GM23338 (cell line): ENCODE results near the gene EDN2. TPM values are rescaled to one million over a fixed set of nuclear protein-coding genes. Genes with fewer than 3 reads are reported as not detected.

Source experiments
- ATAC-seq: fragments of 200-7000 bp; cut with Tn5 transposase; 3 replicates; pipeline ENCODE4 v1.9.1; 2020
- DNase-seq: peaks from one replicate; pipeline ENCODE4 v3.0.0-alpha.2; 2015; ENCODE audit warnings: low spot score
- H2AFZ ChIP-seq: fragments of 200-600 bp; sonication (generic); 2 replicates; pipeline ENCODE4 v1.8.0; 2016; ENCODE audit warnings: antibody characterized with exemption, mild to moderate bottlenecking, moderate library complexity
- H3F3A ChIP-seq: fragments of 200-600 bp; sonication (generic); replicated peaks from 2 replicates; pipeline ENCODE4 v1.8.0; 2017; ENCODE audit warnings: antibody characterized with exemption, mixed run types, low read depth
- H3K27ac ChIP-seq: fragments of 200-600 bp; sonication (generic); 2 replicates; pipeline ENCODE4 v1.6.1; 2016; ENCODE audit warnings: low read depth
- H3K27me3 ChIP-seq: fragments of 200-600 bp; sonication (generic); 2 replicates; pipeline ENCODE4 v1.8.0; 2016; ENCODE audit warnings: mild to moderate bottlenecking, mixed run types, moderate library complexity; ENCODE audit not compliant: insufficient read depth
- H3K36me3 ChIP-seq: fragments of 200-600 bp; sonication (generic); 2 replicates; pipeline ENCODE4 v1.8.0; 2016; ENCODE audit warnings: mild to moderate bottlenecking; ENCODE audit not compliant: insufficient read depth
- H3K4me1 ChIP-seq: fragments of 200-600 bp; sonication (generic); 2 replicates; pipeline ENCODE4 v1.8.0; 2016; ENCODE audit warnings: mild to moderate bottlenecking, moderate library complexity; ENCODE audit not compliant: insufficient read depth
- H3K4me2 ChIP-seq: fragments of 200-600 bp; sonication (generic); 2 replicates; pipeline ENCODE4 v1.7.1; 2017; ENCODE audit warnings: mixed run types
- H3K4me3 ChIP-seq: fragments of 200-600 bp; sonication (generic); 2 replicates; pipeline ENCODE4 v1.6.1; 2016; ENCODE audit warnings: mixed run types
- H3K79me2 ChIP-seq: fragments of 200-600 bp; sonication (generic); replicated peaks from 2 replicates; pipeline ENCODE4 v1.8.0; 2017; ENCODE audit warnings: mild to moderate bottlenecking; ENCODE audit not compliant: insufficient read depth
- H3K9me2 ChIP-seq: fragments of 200-600 bp; sonication (generic); 2 replicates; pipeline ENCODE4 v1.8.0; 2017; ENCODE audit not compliant: insufficient read depth
- H4K20me1 ChIP-seq: fragments of 200-600 bp; sonication (generic); replicated peaks from 2 replicates; pipeline ENCODE4 v1.8.0; 2017; ENCODE audit warnings: mild to moderate bottlenecking; ENCODE audit not compliant: insufficient read depth
- H3K27ac Mint-ChIP-seq: 2 replicates; pipeline ENCODE4 v1.8.0; 2020; ENCODE audit warnings: inconsistent platforms, mild to moderate bottlenecking, moderate library complexity, mixed read lengths
- H3K27me3 Mint-ChIP-seq: 3 replicates; pipeline ENCODE4 v1.8.0; 2022; ENCODE audit warnings: low read depth, mild to moderate bottlenecking, moderate library complexity, mixed read lengths, inconsistent platforms; ENCODE audit not compliant: insufficient read depth, poor library complexity
- H3K36me3 Mint-ChIP-seq: 3 replicates; pipeline ENCODE4 v1.8.0; 2021; ENCODE audit warnings: low read depth, mild to moderate bottlenecking, inconsistent platforms, moderate library complexity, mixed read lengths
- H3K4me1 Mint-ChIP-seq: 3 replicates; pipeline ENCODE4 v1.8.0; 2020; ENCODE audit warnings: mild to moderate bottlenecking, inconsistent platforms, mixed read lengths
- H3K4me3 Mint-ChIP-seq: 3 replicates; pipeline ENCODE4 v1.8.0; 2021; ENCODE audit warnings: moderate library complexity, mild to moderate bottlenecking, inconsistent platforms, mixed read lengths
- H3K9me3 Mint-ChIP-seq: 3 replicates; pipeline ENCODE4 v1.8.0; 2020; ENCODE audit warnings: moderate library complexity, mild to moderate bottlenecking, inconsistent platforms, mixed read lengths
- CREB1 ChIP-seq: fragments of 250-450 bp; sonication (Bioruptor Pico); IDR thresholded peaks from 2 replicates; pipeline ENCODE4 v1.5.0; 2020; ENCODE audit warnings: low read depth, mild to moderate bottlenecking, moderate library complexity
- CTCF ChIP-seq, 2 experiments: fragments of 200-600 bp in 1 of 2; sonication (generic) in 1 of 2; conservative IDR thresholded peaks; 2 replicates each; pipeline versions ENCODE4 v1.5.1 to v1.6.1; 2016 to 2017; ENCODE audit warnings: antibody characterized with exemption in 2 of 2, low read depth in 2 of 2, mild to moderate bottlenecking in 2 of 2, moderate library complexity in 1 of 2
- ETS1 ChIP-seq: IDR thresholded peaks from 2 replicates; pipeline ENCODE4 v1.6.1; 2016; ENCODE audit warnings: antibody characterized with exemption
- EZH2 ChIP-seq: fragments of 200-600 bp; sonication (generic); IDR thresholded peaks from one replicate; pipeline ENCODE4 v1.8.0; 2017; ENCODE audit warnings: antibody characterized with exemption, mild to moderate bottlenecking, low read depth; ENCODE audit not compliant: unreplicated experiment
- EZH2phosphoT487 ChIP-seq: fragments of 200-600 bp; sonication (generic); IDR thresholded peaks from one replicate; pipeline ENCODE4 v1.8.1; 2018; ENCODE audit warnings: antibody characterized with exemption; ENCODE audit not compliant: unreplicated experiment
- JUNB ChIP-seq: IDR thresholded peaks from one replicate; pipeline ENCODE4 v1.6.1; 2016; ENCODE audit warnings: antibody characterized with exemption; ENCODE audit not compliant: unreplicated experiment
- NANOG ChIP-seq: IDR thresholded peaks from 2 replicates; pipeline ENCODE4 v1.6.1; 2016; ENCODE audit warnings: antibody characterized with exemption, borderline replicate concordance
- POLR2AphosphoS5 ChIP-seq: IDR thresholded peaks from 2 replicates; pipeline ENCODE4 v1.6.1; 2016; ENCODE audit warnings: antibody characterized with exemption, low read depth
- STAT1 ChIP-seq: IDR thresholded peaks from one replicate; pipeline ENCODE4 v1.6.1; 2016; ENCODE audit warnings: antibody characterized with exemption; ENCODE audit not compliant: unreplicated experiment
- ZNF114 ChIP-seq: fragments of 250-450 bp; sonication (Bioruptor Pico); IDR thresholded peaks from 2 replicates; pipeline ENCODE4 v1.5.0; 2020; ENCODE audit warnings: mild to moderate bottlenecking, moderate library complexity
- ZNF331 ChIP-seq: fragments of 250-450 bp; sonication (Bioruptor Pico); IDR thresholded peaks from 2 replicates; pipeline ENCODE4 v1.5.0; 2020; ENCODE audit warnings: low read depth, mild to moderate bottlenecking, moderate library complexity
- polyA plus RNA-seq: library from polyadenylated mRNA; unstranded; fragments of >200 nt; fragmentation: Nextera tagmentation; extraction: Ambion mirVana; gene quantifications from 2 replicates; pipeline ENCODE4 v1.2.1, GENCODE V29; 2016
- total RNA-seq: library from RNA; depleted of rRNA; stranded (reverse); fragments of >200 nt; shearing (Covaris generic); gene quantifications from 2 replicates; pipeline ENCODE4 v1.2.3, GENCODE V29; 2014
- TF ChIP-seq, protein P1 (sequence below): fragments of 250-450 bp; sonication (Bioruptor Pico); IDR thresholded peaks from 2 replicates; pipeline ENCODE4 v1.5.0; 2020; ENCODE audit warnings: mild to moderate bottlenecking, moderate library complexity
- TF ChIP-seq, protein P2 (sequence below): IDR thresholded peaks from one replicate; pipeline ENCODE4 v1.6.1; 2018; ENCODE audit warnings: antibody characterized with exemption; ENCODE audit not compliant: unreplicated experiment

The EDN2 gene
- total and polyA plus RNA-seq, 2 experiments from 2014 or later: not detected

DNA sequence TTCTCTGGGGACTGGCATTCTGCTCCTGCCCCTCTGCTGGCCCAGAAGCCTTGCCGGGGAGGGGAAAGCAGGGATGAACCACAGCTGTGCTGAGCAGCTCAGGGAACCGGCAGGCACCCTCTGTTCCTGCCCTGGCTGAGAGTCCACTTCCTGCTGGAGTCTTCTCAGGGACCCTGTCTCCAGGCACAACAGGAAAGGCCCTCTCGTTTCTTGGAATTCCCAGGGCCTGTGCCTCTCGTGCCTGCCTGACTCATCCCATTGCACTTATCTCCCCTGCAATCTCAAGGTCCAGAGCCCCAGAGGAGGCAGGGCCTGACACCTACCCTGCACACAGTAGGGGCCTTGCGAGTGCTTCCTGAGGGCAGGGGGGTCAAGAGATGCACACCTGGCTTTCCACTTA is 1.1 kb upstream of the EDN2 start:
- Histone ChIP-seq H3K4me3 (no peak overlapping the region), H3K27me3 (no peaks in the 10 kb centered on the region), H4K20me1 (no peaks in the 10 kb centered on the region), H3K4me2 (peak overlapping the region; percentile 68; the same call in 1 of the 2 replicates), H3K27ac (no peak overlapping the region), H2AFZ (0 out of 2 replicates have a peak overlapping the region, but pooled peaks have one; percentile 43), H3K9me2 (peaks cover 4% of the 10 kb centered on the region; the same call in 1 of the 2 replicates), H3F3A (no peaks in the 10 kb centered on the region), H3K36me3 (no peaks in the 10 kb centered on the region), H3K4me1 (peaks cover 26% of the 10 kb centered on the region), H3K79me2 (no peaks in the 10 kb centered on the region)
- H3K27me3 Mint-ChIP-seq: peaks cover 14% of the 10 kb centered on the region
- H3K27ac Mint-ChIP-seq: no peak overlapping the region
- no peak for TF ChIP-seq CREB1 (CRISPR knock-in tag)
- TF ChIP-seq ZNF114 (CRISPR knock-in tag): no peak
- no peak for TF ChIP-seq ETS1
- TF ChIP-seq STAT1: no peak
- TF ChIP-seq, protein P1, sequence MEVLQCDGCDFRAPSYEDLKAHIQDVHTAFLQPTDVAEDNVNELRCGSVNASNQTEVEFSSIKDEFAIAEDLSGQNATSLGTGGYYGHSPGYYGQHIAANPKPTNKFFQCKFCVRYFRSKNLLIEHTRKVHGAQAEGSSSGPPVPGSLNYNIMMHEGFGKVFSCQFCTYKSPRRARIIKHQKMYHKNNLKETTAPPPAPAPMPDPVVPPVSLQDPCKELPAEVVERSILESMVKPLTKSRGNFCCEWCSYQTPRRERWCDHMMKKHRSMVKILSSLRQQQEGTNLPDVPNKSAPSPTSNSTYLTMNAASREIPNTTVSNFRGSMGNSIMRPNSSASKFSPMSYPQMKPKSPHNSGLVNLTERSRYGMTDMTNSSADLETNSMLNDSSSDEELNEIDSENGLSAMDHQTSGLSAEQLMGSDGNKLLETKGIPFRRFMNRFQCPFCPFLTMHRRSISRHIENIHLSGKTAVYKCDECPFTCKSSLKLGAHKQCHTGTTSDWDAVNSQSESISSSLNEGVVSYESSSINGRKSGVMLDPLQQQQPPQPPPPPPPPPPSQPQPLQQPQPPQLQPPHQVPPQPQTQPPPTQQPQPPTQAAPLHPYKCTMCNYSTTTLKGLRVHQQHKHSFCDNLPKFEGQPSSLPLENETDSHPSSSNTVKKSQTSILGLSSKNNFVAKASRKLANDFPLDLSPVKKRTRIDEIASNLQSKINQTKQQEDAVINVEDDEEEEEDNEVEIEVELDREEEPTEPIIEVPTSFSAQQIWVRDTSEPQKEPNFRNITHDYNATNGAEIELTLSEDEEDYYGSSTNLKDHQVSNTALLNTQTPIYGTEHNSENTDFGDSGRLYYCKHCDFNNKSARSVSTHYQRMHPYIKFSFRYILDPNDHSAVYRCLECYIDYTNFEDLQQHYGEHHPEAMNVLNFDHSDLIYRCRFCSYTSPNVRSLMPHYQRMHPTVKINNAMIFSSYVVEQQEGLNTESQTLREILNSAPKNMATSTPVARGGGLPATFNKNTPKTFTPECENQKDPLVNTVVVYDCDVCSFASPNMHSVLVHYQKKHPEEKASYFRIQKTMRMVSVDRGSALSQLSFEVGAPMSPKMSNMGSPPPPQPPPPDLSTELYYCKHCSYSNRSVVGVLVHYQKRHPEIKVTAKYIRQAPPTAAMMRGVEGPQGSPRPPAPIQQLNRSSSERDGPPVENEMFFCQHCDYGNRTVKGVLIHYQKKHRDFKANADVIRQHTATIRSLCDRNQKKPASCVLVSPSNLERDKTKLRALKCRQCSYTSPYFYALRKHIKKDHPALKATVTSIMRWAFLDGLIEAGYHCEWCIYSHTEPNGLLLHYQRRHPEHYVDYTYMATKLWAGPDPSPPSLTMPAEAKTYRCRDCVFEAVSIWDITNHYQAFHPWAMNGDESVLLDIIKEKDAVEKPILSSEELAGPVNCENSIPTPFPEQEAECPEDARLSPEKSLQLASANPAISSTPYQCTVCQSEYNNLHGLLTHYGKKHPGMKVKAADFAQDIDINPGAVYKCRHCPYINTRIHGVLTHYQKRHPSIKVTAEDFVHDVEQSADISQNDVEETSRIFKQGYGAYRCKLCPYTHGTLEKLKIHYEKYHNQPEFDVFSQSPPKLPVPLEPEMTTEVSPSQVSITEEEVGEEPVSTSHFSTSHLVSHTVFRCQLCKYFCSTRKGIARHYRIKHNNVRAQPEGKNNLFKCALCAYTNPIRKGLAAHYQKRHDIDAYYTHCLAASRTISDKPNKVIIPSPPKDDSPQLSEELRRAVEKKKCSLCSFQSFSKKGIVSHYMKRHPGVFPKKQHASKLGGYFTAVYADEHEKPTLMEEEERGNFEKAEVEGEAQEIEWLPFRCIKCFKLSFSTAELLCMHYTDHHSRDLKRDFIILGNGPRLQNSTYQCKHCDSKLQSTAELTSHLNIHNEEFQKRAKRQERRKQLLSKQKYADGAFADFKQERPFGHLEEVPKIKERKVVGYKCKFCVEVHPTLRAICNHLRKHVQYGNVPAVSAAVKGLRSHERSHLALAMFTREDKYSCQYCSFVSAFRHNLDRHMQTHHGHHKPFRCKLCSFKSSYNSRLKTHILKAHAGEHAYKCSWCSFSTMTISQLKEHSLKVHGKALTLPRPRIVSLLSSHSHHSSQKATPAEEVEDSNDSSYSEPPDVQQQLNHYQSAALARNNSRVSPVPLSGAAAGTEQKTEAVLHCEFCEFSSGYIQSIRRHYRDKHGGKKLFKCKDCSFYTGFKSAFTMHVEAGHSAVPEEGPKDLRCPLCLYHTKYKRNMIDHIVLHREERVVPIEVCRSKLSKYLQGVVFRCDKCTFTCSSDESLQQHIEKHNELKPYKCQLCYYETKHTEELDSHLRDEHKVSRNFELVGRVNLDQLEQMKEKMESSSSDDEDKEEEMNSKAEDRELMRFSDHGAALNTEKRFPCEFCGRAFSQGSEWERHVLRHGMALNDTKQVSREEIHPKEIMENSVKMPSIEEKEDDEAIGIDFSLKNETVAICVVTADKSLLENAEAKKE (CRISPR knock-in tag): no peak
- TF ChIP-seq ZNF331 (CRISPR knock-in tag): no peak
- no peak for TF ChIP-seq JUNB
- no peak for TF ChIP-seq POLR2AphosphoS5
- TF ChIP-seq, protein P2, sequence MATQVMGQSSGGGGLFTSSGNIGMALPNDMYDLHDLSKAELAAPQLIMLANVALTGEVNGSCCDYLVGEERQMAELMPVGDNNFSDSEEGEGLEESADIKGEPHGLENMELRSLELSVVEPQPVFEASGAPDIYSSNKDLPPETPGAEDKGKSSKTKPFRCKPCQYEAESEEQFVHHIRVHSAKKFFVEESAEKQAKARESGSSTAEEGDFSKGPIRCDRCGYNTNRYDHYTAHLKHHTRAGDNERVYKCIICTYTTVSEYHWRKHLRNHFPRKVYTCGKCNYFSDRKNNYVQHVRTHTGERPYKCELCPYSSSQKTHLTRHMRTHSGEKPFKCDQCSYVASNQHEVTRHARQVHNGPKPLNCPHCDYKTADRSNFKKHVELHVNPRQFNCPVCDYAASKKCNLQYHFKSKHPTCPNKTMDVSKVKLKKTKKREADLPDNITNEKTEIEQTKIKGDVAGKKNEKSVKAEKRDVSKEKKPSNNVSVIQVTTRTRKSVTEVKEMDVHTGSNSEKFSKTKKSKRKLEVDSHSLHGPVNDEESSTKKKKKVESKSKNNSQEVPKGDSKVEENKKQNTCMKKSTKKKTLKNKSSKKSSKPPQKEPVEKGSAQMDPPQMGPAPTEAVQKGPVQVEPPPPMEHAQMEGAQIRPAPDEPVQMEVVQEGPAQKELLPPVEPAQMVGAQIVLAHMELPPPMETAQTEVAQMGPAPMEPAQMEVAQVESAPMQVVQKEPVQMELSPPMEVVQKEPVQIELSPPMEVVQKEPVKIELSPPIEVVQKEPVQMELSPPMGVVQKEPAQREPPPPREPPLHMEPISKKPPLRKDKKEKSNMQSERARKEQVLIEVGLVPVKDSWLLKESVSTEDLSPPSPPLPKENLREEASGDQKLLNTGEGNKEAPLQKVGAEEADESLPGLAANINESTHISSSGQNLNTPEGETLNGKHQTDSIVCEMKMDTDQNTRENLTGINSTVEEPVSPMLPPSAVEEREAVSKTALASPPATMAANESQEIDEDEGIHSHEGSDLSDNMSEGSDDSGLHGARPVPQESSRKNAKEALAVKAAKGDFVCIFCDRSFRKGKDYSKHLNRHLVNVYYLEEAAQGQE: no peak
- no peak for TF ChIP-seq EZH2
- TF ChIP-seq EZH2phosphoT487: no peak
- TF ChIP-seq NANOG: no peak
- TF ChIP-seq CTCF (conservative IDR thresholded peaks at IDR 0.05; ENCODE audit: low read depth in 2 of 2): no peak
- H3K4me1 Mint-ChIP-seq: peaks cover 30% of the 10 kb centered on the region
- no peak overlapping the region for H3K4me3 Mint-ChIP-seq
- DNase-seq (no peak), ATAC-seq (no peak)
- no peaks in the 10 kb centered on the region for H3K36me3 Mint-ChIP-seq
- no peaks in the 10 kb centered on the region for H3K9me3 Mint-ChIP-seq
